Thoracic aorta (tissue), 2 donors: ENCODE data around the gene PNPLA7. TPM values are rescaled to one million over a fixed set of nuclear protein-coding genes. Genes with fewer than 3 reads are reported as not detected.
"Not testable (repeated sequence)": the region's sequence is repeated elsewhere in the genome, so short reads cannot be mapped to it uniquely, and the experiment has no call there.

Experiments used
- ATAC-seq: fragments of 150-250 bp; one replicate; pipeline ENCODE4 v1.8.0; 2017; ENCODE audit warnings: low read depth; ENCODE audit not compliant: insufficient number of reproducible peaks, low FRiP score
- DNase-seq: peaks from one replicate; pipeline ENCODE4 v3.0.0-alpha.2; 2020; ENCODE audit warnings: low spot score
- H3K27ac ChIP-seq, 2 donors: fragments of 200-600 bp; sonication (generic); 1 replicate in 1 of 2; 2 replicates in 1 of 2; pipeline ENCODE4 v1.5.1; 2016; ENCODE audit warnings: mild to moderate bottlenecking in 2 of 2, moderate library complexity in 2 of 2
- H3K27me3 ChIP-seq: fragments of 200-600 bp; sonication (generic); replicated peaks from 2 replicates; pipeline ENCODE4 v1.6.0; 2016; ENCODE audit warnings: mild to moderate bottlenecking; ENCODE audit not compliant: insufficient read depth
- H3K36me3 ChIP-seq: fragments of 200-600 bp; sonication (generic); one replicate; pipeline ENCODE4 v1.5.1; 2016
- H3K4me1 ChIP-seq, 2 donors: fragments of 200-600 bp; sonication (generic); 1 replicate in 1 of 2; 2 replicates in 1 of 2; pipeline versions ENCODE4 v1.5.1 to v1.6.0; 2016; ENCODE audit warnings: low read depth in 2 of 2, mild to moderate bottlenecking in 1 of 2; ENCODE audit not compliant: control insufficient read depth in 1 of 2
- H3K4me3 ChIP-seq: fragments of 200-600 bp; sonication (generic); 2 replicates; pipeline ENCODE4 v1.5.1; 2016; ENCODE audit warnings: mild to moderate bottlenecking
- H3K9me3 ChIP-seq: fragments of 200-600 bp; sonication (generic); 2 replicates; pipeline ENCODE4 v1.5.1; 2016
- total RNA-seq, 2 donors: library from RNA; depleted of rRNA; stranded (reverse); fragments of >200 nt; gene quantifications; one replicate each; pipeline versions ENCODE4 v1.1.0 to v1.2.3, GENCODE V29; 2016
- TF ChIP-seq, protein P1 (sequence below): fragments of 200-600 bp; sonication (generic); IDR thresholded peaks from one replicate; pipeline ENCODE4 v1.5.1; 2019; ENCODE audit warnings: antibody characterized with exemption

PNPLA7 gene
- total RNA-seq, 2 donors from 2014 or later, result 12.7 to 21.4 TPM

DNA sequence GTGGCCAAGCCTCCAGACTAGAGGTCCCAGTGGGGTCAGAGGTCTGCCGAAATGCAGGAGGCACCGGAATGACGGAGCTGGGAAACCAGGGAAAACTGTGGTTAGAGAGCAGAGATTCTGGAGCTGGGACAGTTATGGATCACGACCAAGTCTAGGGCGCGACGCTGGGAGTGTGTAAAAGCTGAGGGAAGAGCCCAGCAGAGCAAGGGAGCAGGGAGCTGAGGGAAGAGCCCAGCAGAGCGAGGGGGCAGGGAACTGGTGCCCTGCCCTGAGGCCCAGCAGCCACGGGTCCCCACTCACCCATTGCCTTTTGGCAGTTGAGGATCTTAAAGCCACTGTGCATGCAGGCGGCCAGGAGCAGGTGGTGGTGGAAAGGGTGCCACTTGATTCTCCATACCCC, 13.9 kb upstream of the PNPLA7 start:
- TF ChIP-seq, protein P1, sequence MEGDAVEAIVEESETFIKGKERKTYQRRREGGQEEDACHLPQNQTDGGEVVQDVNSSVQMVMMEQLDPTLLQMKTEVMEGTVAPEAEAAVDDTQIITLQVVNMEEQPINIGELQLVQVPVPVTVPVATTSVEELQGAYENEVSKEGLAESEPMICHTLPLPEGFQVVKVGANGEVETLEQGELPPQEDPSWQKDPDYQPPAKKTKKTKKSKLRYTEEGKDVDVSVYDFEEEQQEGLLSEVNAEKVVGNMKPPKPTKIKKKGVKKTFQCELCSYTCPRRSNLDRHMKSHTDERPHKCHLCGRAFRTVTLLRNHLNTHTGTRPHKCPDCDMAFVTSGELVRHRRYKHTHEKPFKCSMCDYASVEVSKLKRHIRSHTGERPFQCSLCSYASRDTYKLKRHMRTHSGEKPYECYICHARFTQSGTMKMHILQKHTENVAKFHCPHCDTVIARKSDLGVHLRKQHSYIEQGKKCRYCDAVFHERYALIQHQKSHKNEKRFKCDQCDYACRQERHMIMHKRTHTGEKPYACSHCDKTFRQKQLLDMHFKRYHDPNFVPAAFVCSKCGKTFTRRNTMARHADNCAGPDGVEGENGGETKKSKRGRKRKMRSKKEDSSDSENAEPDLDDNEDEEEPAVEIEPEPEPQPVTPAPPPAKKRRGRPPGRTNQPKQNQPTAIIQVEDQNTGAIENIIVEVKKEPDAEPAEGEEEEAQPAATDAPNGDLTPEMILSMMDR, result no peak
- no peak overlapping the region for H3K27ac ChIP-seq
- DNase-seq (no peak), ATAC-seq (no peak)
- no peaks in the 10 kb centered on the region for H3K9me3 ChIP-seq
- H3K27me3 ChIP-seq, result no peaks in the 10 kb centered on the region
- no peaks in the 10 kb centered on the region for H3K4me1 ChIP-seq
- peaks cover 5% of the 10 kb centered on the region for H3K36me3 ChIP-seq
- no peak overlapping the region for H3K4me3 ChIP-seq

DNA sequence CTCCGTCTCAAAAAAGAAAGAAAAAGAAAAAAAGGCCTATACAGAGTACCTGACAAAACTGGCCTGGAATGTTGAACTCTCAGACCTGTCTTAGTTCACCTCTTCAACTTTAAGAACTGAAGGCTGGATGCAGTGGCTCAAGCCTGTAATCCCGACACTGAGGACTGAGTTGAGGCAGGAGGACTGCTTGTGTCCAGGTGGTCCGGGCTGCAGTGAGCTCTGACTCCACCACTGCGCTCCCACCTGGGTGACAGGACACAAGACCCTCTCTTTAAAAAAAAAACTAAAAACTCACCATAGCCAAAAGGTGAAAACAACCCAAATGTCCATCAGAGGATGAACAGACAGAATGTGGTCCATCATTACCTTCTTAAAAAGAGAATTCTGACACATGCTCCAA, 7.9 kb upstream of the PNPLA7 start:
- Histone ChIP-seq H3K27me3 (no peaks in the 10 kb centered on the region), H3K27ac (no peak overlapping the region), H3K36me3 (peaks cover 19% of the 10 kb centered on the region), H3K4me1 (no peaks in the 10 kb centered on the region), H3K9me3 (no peaks in the 10 kb centered on the region), H3K4me3 (no peak overlapping the region)
- no peak for DNase-seq
- ATAC-seq, result no peak
- TF ChIP-seq, protein P1, result no peak

DNA sequence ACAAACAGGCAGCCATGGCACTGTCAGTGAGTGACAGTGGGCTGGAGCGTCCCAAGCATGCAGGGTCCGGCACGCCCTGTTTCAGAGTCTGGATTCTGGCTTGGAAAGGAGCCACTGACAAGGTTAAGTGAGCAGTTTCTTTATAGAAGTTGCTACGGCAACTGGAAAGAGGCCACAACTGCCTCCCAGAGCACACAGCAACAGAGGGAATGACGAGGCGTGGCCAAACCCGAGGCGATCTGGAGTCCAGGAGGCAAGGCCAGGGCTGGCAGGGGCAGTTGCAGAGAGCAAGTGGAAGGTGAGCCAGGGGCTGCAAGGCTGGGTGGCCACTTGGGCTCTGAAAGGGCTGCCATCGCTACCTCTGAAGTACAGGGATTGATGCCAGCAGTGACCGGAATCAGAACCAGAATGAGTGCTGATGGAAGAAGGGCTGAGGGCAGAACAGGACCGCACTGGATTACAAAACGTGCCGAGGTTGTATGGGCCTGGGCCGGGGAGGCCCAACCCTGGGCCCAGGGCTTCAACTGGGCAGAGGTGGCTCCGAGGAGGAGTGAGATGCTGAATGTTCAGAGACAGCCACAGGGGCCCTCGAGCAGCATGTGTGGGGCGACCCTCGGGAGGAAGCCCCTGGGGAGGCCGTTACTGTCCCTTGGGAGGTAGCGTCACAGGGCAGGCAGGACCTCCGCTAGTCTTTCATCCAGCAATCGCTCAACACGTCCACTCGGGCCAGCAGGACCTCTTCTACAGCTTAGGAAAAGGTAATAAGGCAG, 6.1 kb upstream of the PNPLA7 start:
- no peaks in the 10 kb centered on the region for H3K27me3 ChIP-seq
- no peak for DNase-seq
- no peak for ATAC-seq
- H3K4me1 ChIP-seq, result peaks cover 4 to 7% of the 10 kb centered on the region in 2 donors
- no peak overlapping the region for H3K27ac ChIP-seq
- peaks cover 21% of the 10 kb centered on the region for H3K36me3 ChIP-seq
- H3K9me3 ChIP-seq, result no peaks in the 10 kb centered on the region
- TF ChIP-seq, protein P1, result no peak
- H3K4me3 ChIP-seq, result no peak overlapping the region

DNA sequence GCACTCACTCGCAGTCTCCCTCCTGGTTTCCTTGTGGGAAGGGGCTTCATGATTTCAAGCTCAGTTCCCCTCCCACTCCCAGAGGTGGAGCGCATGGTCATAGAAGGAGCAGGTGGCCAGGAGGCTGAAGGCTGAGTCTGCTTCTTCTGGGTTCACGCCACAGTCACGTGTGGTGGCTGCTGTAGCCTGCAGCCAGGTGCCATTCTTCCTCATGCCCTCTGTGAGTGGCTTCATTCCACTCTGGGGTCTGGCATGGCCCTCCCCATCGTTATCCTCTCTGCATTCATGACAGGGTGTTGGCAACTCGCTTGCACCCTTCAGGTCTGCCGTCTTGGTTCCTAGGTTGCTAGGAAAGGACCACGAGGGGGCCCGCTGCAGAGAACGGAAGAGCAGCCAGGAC, 5.0 kb upstream of the PNPLA7 start:
- Histone ChIP-seq H3K9me3 (no peaks in the 10 kb centered on the region), H3K36me3 (peaks cover 21% of the 10 kb centered on the region), H3K27ac (no peak overlapping the region), H3K4me3 (no peak overlapping the region), H3K4me1 (peaks cover 5 to 9% of the 10 kb centered on the region in 2 donors), H3K27me3 (no peaks in the 10 kb centered on the region)
- ATAC-seq (no peak), DNase-seq (no peak)
- TF ChIP-seq, protein P1, result no peak

DNA sequence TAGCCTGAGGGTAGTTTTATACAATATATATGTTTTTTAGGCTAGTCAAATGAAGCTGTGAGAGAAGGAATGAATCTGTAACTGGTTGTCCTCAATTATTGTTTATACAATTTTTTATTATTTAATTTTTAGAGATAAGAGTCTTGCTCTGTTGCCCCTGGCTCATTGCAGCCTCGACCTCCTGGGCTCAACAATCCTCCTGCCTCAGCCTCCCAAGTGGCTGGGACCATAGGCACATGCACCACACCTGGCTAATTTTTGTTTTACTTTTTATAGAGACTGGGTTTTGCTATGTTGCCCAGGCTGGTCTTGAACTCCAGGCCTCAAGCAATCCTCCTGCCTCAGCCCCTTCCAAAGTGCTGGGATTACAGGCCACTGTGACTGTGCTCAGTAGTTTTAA, 4.1 kb upstream of the PNPLA7 start:
- TF ChIP-seq, protein P1, result no peak
- Histone ChIP-seq H3K27me3 (no peaks in the 10 kb centered on the region), H3K27ac (no peak overlapping the region), H3K9me3 (no peaks in the 10 kb centered on the region), H3K36me3 (peaks cover 21% of the 10 kb centered on the region), H3K4me1 (peaks cover 11 to 17% of the 10 kb centered on the region in 2 donors), H3K4me3 (no peak overlapping the region)
- DNase-seq (no peak), ATAC-seq (no peak)

DNA sequence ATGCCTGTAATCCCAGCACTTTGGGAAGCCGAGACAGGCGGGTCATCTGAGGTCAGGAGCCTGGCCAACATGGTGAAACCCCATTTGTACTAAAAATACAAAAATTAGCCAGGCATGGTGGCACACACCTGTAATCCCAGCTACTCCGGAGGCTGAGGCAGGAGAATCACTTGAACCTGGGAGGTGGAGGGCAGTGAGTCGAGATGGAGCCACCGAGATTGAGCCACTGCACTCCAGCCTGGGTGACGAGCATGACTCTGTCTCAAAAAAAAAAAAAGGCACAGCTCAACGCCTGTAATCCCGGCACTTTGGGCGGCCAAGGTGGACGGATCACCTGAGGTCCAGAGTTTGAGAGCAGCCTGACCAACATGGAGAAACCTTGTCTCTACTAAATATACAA, 3.5 kb upstream of the PNPLA7 start:
- not testable (repeated sequence) for H3K27ac ChIP-seq, H3K9me3 ChIP-seq, DNase-seq, H3K4me3 ChIP-seq, ATAC-seq, H3K27me3 ChIP-seq
- Histone ChIP-seq H3K36me3 (peaks cover 21% of the 10 kb centered on the region), H3K4me1 (peaks cover 15 to 24% of the 10 kb centered on the region in 2 donors)
